H9 (cell line): ENCODE measurements around the gene TBC1D3B. TPM values are rescaled to one million over a fixed set of nuclear protein-coding genes. Genes with fewer than 3 reads are reported as not detected.

Experiments used
- DNase-seq: peaks from one replicate; pipeline ENCODE4 v3.0.0-alpha.2; 2017
- H2AFZ ChIP-seq: one replicate; pipeline ENCODE4 v1.6.1; 2013; ENCODE audit warnings: mild to moderate bottlenecking, low read length, control low read depth, moderate library complexity
- H2AK5ac ChIP-seq: 2 replicates; pipeline ENCODE4 v1.6.1; 2013; ENCODE audit warnings: low read length, control low read depth, mixed read lengths; ENCODE audit not compliant: insufficient read length
- H2BK120ac ChIP-seq: one replicate; pipeline ENCODE4 v1.6.1; 2013; ENCODE audit warnings: low read depth, mild to moderate bottlenecking, low read length, control low read depth, inconsistent platforms; ENCODE audit not compliant: poor library complexity, severe bottlenecking
- H2BK12ac ChIP-seq: 2 replicates; pipeline ENCODE4 v1.6.1; 2013; ENCODE audit warnings: low read length, control low read depth, mixed read lengths, low read depth; ENCODE audit not compliant: insufficient read length
- H2BK15ac ChIP-seq: 2 replicates; pipeline ENCODE4 v1.6.1; 2013; ENCODE audit warnings: low read depth, low read length, control low read depth
- H2BK20ac ChIP-seq: one replicate; pipeline ENCODE4 v1.6.1; 2013; ENCODE audit warnings: low read depth, mild to moderate bottlenecking, low read length, control low read depth, inconsistent platforms; ENCODE audit not compliant: poor library complexity, severe bottlenecking
- H2BK5ac ChIP-seq: 2 replicates; pipeline ENCODE4 v1.6.1; 2013; ENCODE audit warnings: low read length, control low read depth, mixed read lengths; ENCODE audit not compliant: insufficient read length
- H3K14ac ChIP-seq: 2 replicates; pipeline ENCODE4 v1.6.1; 2013; ENCODE audit warnings: low read length, control low read depth; ENCODE audit not compliant: insufficient read depth
- H3K18ac ChIP-seq: 2 replicates; pipeline ENCODE4 v1.6.1; 2013; ENCODE audit warnings: low read depth, mild to moderate bottlenecking, mixed read lengths, low read length, control low read depth; ENCODE audit not compliant: insufficient read length
- H3K23ac ChIP-seq: 2 replicates; pipeline ENCODE4 v1.6.1; 2013; ENCODE audit warnings: low read length, control low read depth, mixed read lengths, low read depth; ENCODE audit not compliant: insufficient read length
- H3K23me2 ChIP-seq: 2 replicates; pipeline ENCODE4 v1.6.1; 2013; ENCODE audit warnings: low read depth, mild to moderate bottlenecking, mixed read lengths, low read length, control low read depth; ENCODE audit not compliant: insufficient read length, poor library complexity, severe bottlenecking
- H3K27ac ChIP-seq: 2 replicates; pipeline ENCODE4 v1.5.1; 2013; ENCODE audit warnings: low read length, control low read depth, mixed read lengths, low read depth; ENCODE audit not compliant: insufficient read length
- H3K27me3 ChIP-seq: 2 replicates; pipeline ENCODE4 v1.6.1; 2013; ENCODE audit warnings: low read length, control low read depth, inconsistent platforms; ENCODE audit not compliant: insufficient read depth
- H3K4ac ChIP-seq: 2 replicates; pipeline ENCODE4 v1.6.1; 2013; ENCODE audit warnings: low read depth, mild to moderate bottlenecking, control low read depth, inconsistent platforms, low read length, moderate library complexity
- H3K4me1 ChIP-seq: 2 replicates; pipeline ENCODE4 v1.6.1; 2013; ENCODE audit warnings: low read length, control low read depth, inconsistent platforms; ENCODE audit not compliant: insufficient read depth
- H3K4me2 ChIP-seq: 2 replicates; pipeline ENCODE4 v1.6.1; 2013; ENCODE audit warnings: low read length, control low read depth, mixed read lengths; ENCODE audit not compliant: insufficient read length, insufficient read depth
- H3K56ac ChIP-seq: 2 replicates; pipeline ENCODE4 v1.6.1; 2013; ENCODE audit warnings: low read depth, mild to moderate bottlenecking, mixed read lengths, low read length, control low read depth; ENCODE audit not compliant: insufficient read length
- H3K79me1 ChIP-seq: 2 replicates; pipeline ENCODE4 v1.6.1; 2013; ENCODE audit warnings: low read depth, mild to moderate bottlenecking, moderate library complexity, low read length, control low read depth, inconsistent platforms; ENCODE audit not compliant: insufficient read depth, poor library complexity, severe bottlenecking
- H3K79me2 ChIP-seq: 2 replicates; pipeline ENCODE4 v1.6.1; 2013; ENCODE audit warnings: low read length, control low read depth, inconsistent platforms; ENCODE audit not compliant: insufficient read depth
- H3K9ac ChIP-seq: 2 replicates; pipeline ENCODE4 v1.6.1; 2013; ENCODE audit warnings: low read length, control low read depth, mixed read lengths; ENCODE audit not compliant: insufficient read length; ENCODE audit errors: extremely low read depth
- H3K9me3 ChIP-seq: one replicate; pipeline ENCODE4 v1.6.1; 2013; ENCODE audit warnings: low read depth, low read length, inconsistent platforms; ENCODE audit not compliant: control insufficient read depth
- H3T11ph ChIP-seq: one replicate; pipeline ENCODE4 v1.6.1; 2013; ENCODE audit warnings: mild to moderate bottlenecking, low read length, control low read depth, inconsistent platforms
- H4K20me1 ChIP-seq: one replicate; pipeline ENCODE4 v1.6.1; 2013; ENCODE audit not compliant: control insufficient read depth, insufficient read length, insufficient read depth
- H4K5ac ChIP-seq: 2 replicates; pipeline ENCODE4 v1.6.1; 2013; ENCODE audit warnings: low read depth, mild to moderate bottlenecking, mixed read lengths, low read length, control low read depth; ENCODE audit not compliant: insufficient read length
- H4K8ac ChIP-seq: replicated peaks from 2 replicates; pipeline ENCODE4 v1.6.1; 2013; ENCODE audit warnings: low read length, control low read depth, mixed read lengths, low read depth; ENCODE audit not compliant: insufficient read length
- H4K91ac ChIP-seq: 2 replicates; pipeline ENCODE4 v1.6.1; 2013; ENCODE audit warnings: low read depth, mild to moderate bottlenecking, moderate library complexity, mixed read lengths, low read length, control low read depth; ENCODE audit not compliant: insufficient read length
- H3K27ac Mint-ChIP-seq, 3 experiments: 2 replicates in 2 of 3; 3 replicates in 1 of 3; pipeline ENCODE4 v1.8.0; 2020 to 2021; ENCODE audit warnings: mixed read lengths in 3 of 3, mild to moderate bottlenecking in 1 of 3, moderate library complexity in 1 of 3
- H3K27me3 Mint-ChIP-seq: 2 replicates; pipeline ENCODE4 v1.8.0; 2021; ENCODE audit warnings: low read depth, mild to moderate bottlenecking, moderate library complexity, mixed read lengths
- H3K36me3 Mint-ChIP-seq, 3 experiments: 2 replicates in 2 of 3; 3 replicates in 1 of 3; pipeline ENCODE4 v1.8.0; 2020 to 2021; ENCODE audit warnings: low read depth in 3 of 3, mixed read lengths in 3 of 3; ENCODE audit not compliant: insufficient read depth in 1 of 3
- H3K4me1 Mint-ChIP-seq, 2 experiments: 2 replicates each; pipeline ENCODE4 v1.8.0; 2020; ENCODE audit warnings: mixed read lengths in 2 of 2
- H3K4me3 Mint-ChIP-seq, 2 experiments: 2 replicates in 1 of 2; 3 replicates in 1 of 2; pipeline ENCODE4 v1.8.0; 2020 to 2021; ENCODE audit warnings: mild to moderate bottlenecking in 2 of 2, mixed read lengths in 2 of 2, moderate library complexity in 1 of 2
- H3K9me3 Mint-ChIP-seq, 2 experiments: 2 replicates in 1 of 2; 3 replicates in 1 of 2; pipeline ENCODE4 v1.8.0; 2020; ENCODE audit warnings: mild to moderate bottlenecking in 2 of 2, mixed read lengths in 2 of 2, moderate library complexity in 1 of 2
- CTCF ChIP-seq: fragments of 200-600 bp; sonication (generic); conservative IDR thresholded peaks from 3 replicates; pipeline ENCODE4 v1.8.0; 2021; ENCODE audit warnings: antibody characterized with exemption, mild to moderate bottlenecking
- total RNA-seq: library from RNA; stranded (reverse); gene quantifications from 2 replicates; pipeline ENCODE4 v1.2.1, GENCODE V29; 2021

The TBC1D3B gene
- total RNA-seq, 1 experiment from 2014 or later, result 8.8 TPM

GRCh38 chr17:36142235-36142634 is 34.2 kb downstream of the TBC1D3B start:
- Mint-ChIP-seq H3K27ac (no peak overlapping the region), H3K9me3 (peaks cover 3 to 6% of the 10 kb centered on the region in 2 experiments; a peak in 4 of 5 replicates), H3K4me1 (peaks cover 4 to 12% of the 10 kb centered on the region in 2 experiments), H3K27me3 (peaks cover 34% of the 10 kb centered on the region), H3K4me3 (no peak overlapping the region), H3K36me3 (peaks cover 0 to 2% (median 0%) of the 10 kb centered on the region in 3 experiments; a peak in 1 of 7 replicates)
- no peak overlapping the region for H3K4me2 ChIP-seq
- H2AK5ac ChIP-seq, result no peak overlapping the region
- H2BK15ac ChIP-seq, result no peak overlapping the region
- no peak overlapping the region for H3K27ac ChIP-seq
- no peaks in the 10 kb centered on the region for H3K4me1 ChIP-seq
- no peak for TF ChIP-seq CTCF
- H3K23ac ChIP-seq, result no peak overlapping the region
- no peak overlapping the region for H3K4ac ChIP-seq
- no peak overlapping the region for H2BK120ac ChIP-seq
- H2BK12ac ChIP-seq, result no peak overlapping the region
- H2AFZ ChIP-seq, result no peak overlapping the region
- no peak overlapping the region for H3K14ac ChIP-seq
- no peaks in the 10 kb centered on the region for H3K79me1 ChIP-seq
- no peaks in the 10 kb centered on the region for H3K79me2 ChIP-seq
- peaks cover 2% of the 10 kb centered on the region; the same call in 1 of the 2 replicates for H3K27me3 ChIP-seq
- H3K9ac ChIP-seq, result no peak overlapping the region
- no peaks in the 10 kb centered on the region for H4K20me1 ChIP-seq
- H3T11ph ChIP-seq, result no peak overlapping the region
- no peak overlapping the region for H3K56ac ChIP-seq
- H2BK20ac ChIP-seq, result no peak overlapping the region
- H4K91ac ChIP-seq, result no peak overlapping the region
- no peak overlapping the region for H3K18ac ChIP-seq
- no peaks in the 10 kb centered on the region for H3K23me2 ChIP-seq
- no peak overlapping the region for H4K5ac ChIP-seq
- H3K9me3 ChIP-seq, result no peaks in the 10 kb centered on the region
- no peak overlapping the region for H4K8ac ChIP-seq
- H2BK5ac ChIP-seq, result no peak overlapping the region
- DNase-seq, result no peak
